ENCODE measurements around the gene RNF112.
"Not testable (repeated sequence)": the region's sequence is repeated elsewhere in the genome, so short reads cannot be mapped to it uniquely, and the experiment has no call there.

RNF112 gene

GRCh38 chr17:19414396-19415280, 3.6 kb downstream of the RNF112 start:
- no peak for DNase-seq

- no peak for DNase-seq
Observed at GRCh38 chr17:19415311-19415710, 4.3 kb downstream of the RNF112 start.

GRCh38 chr17:19415806-19416775, 5.1 kb downstream of the RNF112 start:
- DNase-seq = no peak

- DNase-seq = no peak
Observed at GRCh38 chr17:19417611-19418010, 6.6 kb downstream of the RNF112 start.

GRCh38 chr17:19418251-19418992, 7.4 kb downstream of the RNF112 start:
- DNase-seq = peak; percentile 21

- no peak for DNase-seq
Observed at GRCh38 chr17:19421219-19421618, 10.2 kb downstream of the RNF112 start.

DNA sequence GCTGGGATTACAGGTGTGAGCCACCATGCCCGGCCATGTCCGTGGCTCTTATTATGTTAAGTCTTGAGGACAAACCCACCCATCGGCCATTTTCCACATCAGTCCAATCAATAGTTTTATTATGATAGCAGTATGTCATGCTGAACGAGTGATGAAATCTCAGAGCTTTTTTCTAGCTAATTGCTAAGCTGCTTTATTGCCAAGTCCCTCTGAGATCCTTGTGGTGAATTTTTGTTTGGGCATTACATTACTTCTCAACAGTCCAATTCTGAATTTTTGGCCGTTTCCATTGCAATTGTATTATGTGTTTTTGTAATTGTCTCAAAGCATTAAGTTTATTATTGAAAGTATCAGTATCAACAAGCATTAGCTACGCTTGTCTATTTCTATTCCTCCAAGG, 10.9 kb downstream of the RNF112 start:
- DNase-seq = no peak

DNA sequence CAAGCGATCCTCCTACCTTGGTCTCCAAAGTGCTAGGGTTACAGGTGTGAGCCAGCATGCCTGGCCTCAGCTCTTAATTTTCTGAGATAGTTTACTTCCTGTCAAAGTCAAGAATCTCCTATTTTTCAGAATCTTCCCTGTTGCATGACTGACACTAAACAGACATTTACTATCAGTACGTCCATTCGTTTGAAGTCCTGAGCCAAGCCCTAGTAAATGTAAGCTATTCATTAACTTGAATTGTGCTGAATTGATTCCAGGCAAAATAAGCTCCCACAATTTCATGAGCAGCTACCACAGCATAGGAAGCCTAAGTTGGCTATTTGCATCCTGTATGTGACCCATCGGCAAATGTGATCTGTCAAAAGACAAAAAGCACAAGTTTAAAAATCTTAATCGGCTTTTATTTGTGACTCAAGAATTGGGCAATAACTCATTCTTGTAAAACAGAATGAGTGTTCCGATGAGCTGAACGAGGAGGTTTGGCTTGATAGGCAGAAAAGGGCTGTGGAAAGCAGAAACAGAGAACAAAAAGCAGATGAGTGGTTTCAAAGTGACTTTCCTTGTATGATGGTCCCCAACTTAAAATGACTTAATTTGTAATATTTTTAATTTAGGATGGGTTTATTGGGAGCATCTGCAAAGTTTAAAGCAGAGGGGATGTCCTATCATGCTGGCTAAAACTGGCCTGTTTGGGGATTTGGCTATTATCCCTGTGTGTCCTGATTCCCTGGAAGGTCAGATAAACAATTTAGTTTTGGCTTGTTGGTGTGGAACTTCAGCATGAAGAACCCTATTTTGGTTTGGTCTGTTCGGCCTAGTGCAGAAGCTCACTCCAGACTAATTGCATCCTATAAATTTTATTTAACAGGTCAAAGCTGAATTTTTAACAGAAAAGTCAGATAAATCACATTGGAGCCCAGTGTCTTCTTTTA, 14.2 kb downstream of the RNF112 start:
- DNase-seq = peak; percentile 26

- DNase-seq = no peak
Observed at GRCh38 chr17:19426631-19427030, 15.6 kb downstream of the RNF112 start.

- DNase-seq = no peak
Observed at GRCh38 chr17:19431691-19432090, 20.7 kb downstream of the RNF112 start.

- DNase-seq = no peak
Observed at GRCh38 chr17:19433255-19433654, 22.2 kb downstream of the RNF112 start.

- DNase-seq = no peak
Observed at GRCh38 chr17:19433727-19434340, 22.8 kb downstream of the RNF112 start.

GRCh38 chr17:19440421-19440820, 29.4 kb downstream of the RNF112 start:
- peak; percentile 18 for DNase-seq

DNA sequence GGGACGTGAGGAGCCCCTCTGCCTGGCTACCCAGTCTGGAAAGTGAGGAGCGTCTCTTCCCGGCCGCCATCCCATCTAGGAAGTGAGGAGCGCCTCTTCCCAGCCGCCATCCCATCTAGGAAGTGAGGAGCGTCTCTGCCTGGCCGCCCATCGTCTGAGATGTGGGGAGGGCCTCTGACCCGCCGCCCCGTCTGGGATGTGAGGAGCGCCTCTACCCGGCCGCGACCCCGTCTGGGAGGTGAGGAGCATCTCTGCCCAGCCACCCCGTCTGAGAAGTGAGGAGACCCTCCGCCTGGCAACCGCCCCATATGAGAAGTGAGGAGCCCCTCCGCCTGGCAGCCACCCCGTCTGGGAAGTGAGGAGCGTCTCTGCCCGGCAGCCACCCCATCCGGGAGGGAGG, 30.3 kb downstream of the RNF112 start:
- not testable (repeated sequence) for DNase-seq

DNA sequence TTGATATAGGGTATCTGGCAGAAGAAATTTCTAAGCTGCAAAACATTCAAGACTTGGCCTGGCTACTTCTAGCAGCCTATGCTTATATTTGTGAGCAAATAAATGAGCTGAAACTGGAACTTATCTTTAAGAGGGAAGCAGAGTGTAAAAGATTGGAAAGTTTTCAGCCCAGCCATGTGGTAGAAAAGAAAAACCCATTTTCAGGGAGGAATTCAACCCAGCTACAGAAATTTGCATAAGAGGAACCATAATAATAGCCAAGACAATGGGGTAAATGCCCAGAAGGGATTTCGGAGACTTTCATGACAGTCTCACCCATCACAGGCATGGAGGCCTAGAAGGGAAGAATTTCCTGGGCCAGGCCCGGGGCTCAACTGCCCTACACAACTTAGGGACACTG, 31.7 kb downstream of the RNF112 start:
- DNase-seq = no peak

- DNase-seq = no peak
Observed at GRCh38 chr17:19443148-19443547, 32.1 kb downstream of the RNF112 start.

DNA sequence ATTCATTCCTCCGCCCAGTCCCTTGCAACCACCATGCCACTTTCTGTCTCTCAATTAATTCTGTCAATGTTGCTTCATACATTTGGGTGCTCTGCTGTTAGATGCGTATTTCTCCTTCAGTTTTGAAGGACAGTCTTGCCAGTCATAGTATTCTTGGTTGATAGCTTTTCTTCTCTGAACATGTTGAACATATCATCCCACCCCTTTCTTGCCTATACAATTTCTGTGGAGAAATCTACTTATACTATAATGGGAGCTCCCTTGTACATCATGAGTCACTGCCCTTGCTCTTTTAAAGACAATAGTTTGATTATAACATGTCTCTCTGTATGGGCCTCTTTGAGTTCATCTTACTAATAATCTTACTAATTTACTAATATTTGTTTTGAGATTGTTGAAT, 34.1 kb downstream of the RNF112 start:
- DNase-seq = no peak

DNA sequence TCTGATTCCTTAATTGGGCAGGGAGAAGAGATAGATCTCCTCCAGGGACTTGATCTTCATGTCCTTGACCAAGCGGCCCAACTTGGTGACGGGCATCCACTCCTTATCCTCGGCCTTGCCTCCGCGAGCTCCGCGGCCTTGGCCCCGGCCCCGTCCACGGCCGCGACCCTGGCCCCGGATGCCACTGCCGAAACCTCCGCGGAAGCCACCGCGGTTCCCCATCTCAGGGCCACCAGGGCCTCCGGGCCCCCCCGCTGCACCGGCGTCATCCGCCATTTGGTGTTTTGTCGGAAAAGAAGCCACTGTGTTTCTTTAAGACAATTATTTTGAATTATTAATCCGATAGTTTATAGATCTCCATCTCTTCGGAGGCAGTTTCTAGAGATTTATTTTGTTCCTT, 35.5 kb downstream of the RNF112 start:
- not testable (repeated sequence) for DNase-seq

DNA sequence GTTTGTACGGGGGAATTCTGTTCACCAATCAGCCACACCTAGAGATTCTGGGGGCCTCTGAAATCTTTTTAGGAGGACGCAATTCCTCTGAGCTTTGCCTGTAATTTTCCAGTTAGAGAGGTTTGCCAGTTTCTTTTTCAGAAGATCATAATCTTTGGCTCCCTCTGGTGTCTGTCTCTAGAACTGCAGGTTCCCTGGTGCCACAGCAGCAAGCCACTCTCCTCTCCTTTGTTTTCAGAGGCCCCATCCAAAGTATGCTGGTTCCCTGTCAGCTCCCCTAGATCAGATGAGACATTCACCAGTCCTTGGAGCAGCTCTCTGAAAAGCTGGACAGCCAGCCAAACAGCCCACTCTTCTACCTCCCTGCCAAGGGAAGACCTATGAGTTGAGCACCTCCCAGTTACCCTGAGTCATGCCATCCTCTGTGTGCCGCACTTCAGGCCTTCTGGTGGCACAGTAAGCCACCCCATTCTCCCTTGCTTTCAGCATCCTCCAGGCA, 36.1 kb downstream of the RNF112 start:
- DNase-seq = peak; percentile 72

- no peak for DNase-seq
Observed at GRCh38 chr17:19448341-19449268, 37.6 kb downstream of the RNF112 start.
